H1 (cell line): ENCODE measurements around the gene NKIRAS2. TPM values are rescaled to one million over a fixed set of nuclear protein-coding genes. Genes with fewer than 3 reads are reported as not detected.

Source experiments
- CTCF ChIA-PET: fragments of 300-600 bp; sonication (Branson Sonifier 250); formaldehyde crosslinking; loops from one replicate; lab custom pipeline; 2021; ENCODE audit not compliant: partially characterized antibody; lab: Charles Lee
- POLR2A ChIA-PET: fragments of 300-600 bp; sonication (Branson Sonifier 250); formaldehyde crosslinking; loops from one replicate; lab custom pipeline; 2021; ENCODE audit warnings: inconsistent platforms; ENCODE audit not compliant: partially characterized antibody; lab: Charles Lee
- DNase-seq, 2 experiments: peaks; one replicate each; pipeline versions ENCODE4 v3.0.0 to v3.0.0-alpha.2; 2010 to 2022; ENCODE audit warnings: low spot score in 2 of 2, low read depth in 1 of 2, mixed read lengths in 1 of 2
- FAIRE-seq: peaks from 2 replicates; lab custom pipeline; 2011; peaks lifted over from hg19 to GRCh38; lab: Jason Lieb, UNC
- H2AFZ ChIP-seq: 2 replicates; pipeline ENCODE4 v1.8.1; 2012; ENCODE audit warnings: low read length, inconsistent platforms
- H2AK5ac ChIP-seq: 2 replicates; pipeline ENCODE4 v1.6.1; 2013; ENCODE audit warnings: low read depth, low read length
- H2BK120ac ChIP-seq: replicated peaks from 2 replicates; pipeline ENCODE3; 2013; ENCODE audit warnings: low read depth, low read length, inconsistent platforms
- H2BK12ac ChIP-seq: 2 replicates; pipeline ENCODE4 v1.6.1; 2013; ENCODE audit warnings: low read depth, low read length
- H2BK15ac ChIP-seq: 2 replicates; pipeline ENCODE4 v1.6.1; 2013; ENCODE audit warnings: low read length
- H2BK20ac ChIP-seq: 2 replicates; pipeline ENCODE4 v1.6.1; 2013; ENCODE audit warnings: low read length
- H2BK5ac ChIP-seq: 2 replicates; pipeline ENCODE4 v1.6.1; 2013; ENCODE audit warnings: low read depth, low read length
- H3K14ac ChIP-seq: 2 replicates; pipeline ENCODE4 v1.6.1; 2013; ENCODE audit warnings: inconsistent platforms; ENCODE audit not compliant: insufficient read length
- H3K18ac ChIP-seq: 2 replicates; pipeline ENCODE4 v1.6.1; 2013; ENCODE audit warnings: low read length; ENCODE audit errors: extremely low read depth
- H3K23ac ChIP-seq: 2 replicates; pipeline ENCODE4 v1.6.1; 2013; ENCODE audit warnings: inconsistent platforms; ENCODE audit not compliant: insufficient read length
- H3K23me2 ChIP-seq: 2 replicates; pipeline ENCODE4 v1.6.1; 2013; ENCODE audit warnings: low read depth, low read length
- H3K27ac ChIP-seq: 2 replicates; pipeline ENCODE4 v1.6.1; 2011; ENCODE audit warnings: low read depth, low read length, inconsistent platforms
- H3K27me3 ChIP-seq, 4 experiments: replicated peaks in 1 of 4; 1 replicate in 1 of 4; 2 replicates in 3 of 4; pipeline versions ENCODE4 v1.6.1 to v1.8.1; 2011 to 2013; ENCODE audit warnings: low read length in 3 of 4, mild to moderate bottlenecking in 3 of 4, inconsistent platforms in 2 of 4, mixed read lengths in 2 of 4, moderate library complexity in 1 of 4; ENCODE audit not compliant: control insufficient read depth in 3 of 4, insufficient read depth in 3 of 4; ENCODE audit errors: extremely low read depth in 1 of 4
- H3K36me3 ChIP-seq, 4 experiments: 2 replicates each; pipeline versions ENCODE4 v1.6.1 to v1.8.1; 2011 to 2013; ENCODE audit warnings: mild to moderate bottlenecking in 4 of 4, low read length in 3 of 4, moderate library complexity in 2 of 4, control low read depth in 1 of 4, inconsistent platforms in 1 of 4; ENCODE audit not compliant: insufficient read depth in 4 of 4, control insufficient read depth in 2 of 4
- H3K4ac ChIP-seq: replicated peaks from 2 replicates; pipeline ENCODE3; 2013; ENCODE audit warnings: low read length, low read depth, mixed read lengths, inconsistent platforms; ENCODE audit not compliant: insufficient read length
- H3K4me1 ChIP-seq, 4 experiments: replicated peaks in 1 of 4; 1 replicate in 1 of 4; 2 replicates in 3 of 4; pipeline versions ENCODE4 v1.6.1 to v1.8.1; 2011 to 2013; ENCODE audit warnings: low read length in 3 of 4, inconsistent platforms in 2 of 4, mixed read lengths in 1 of 4; ENCODE audit not compliant: insufficient read depth in 4 of 4, control insufficient read depth in 3 of 4
- H3K4me2 ChIP-seq, 2 experiments: 2 replicates each; pipeline versions ENCODE4 v1.6.1 to v1.8.1; 2011 to 2013; ENCODE audit warnings: low read depth in 2 of 2, low read length in 2 of 2, control low read depth in 1 of 2, inconsistent platforms in 1 of 2, mild to moderate bottlenecking in 1 of 2; ENCODE audit not compliant: insufficient read depth in 1 of 2
- H3K4me3 ChIP-seq, 4 experiments: fragments of 200-600, 300-600 bp in 1 of 4; sonication (generic), shearing (Covaris generic), sonication (Bioruptor Twin) in 1 of 4; 2 replicates each; pipeline versions ENCODE4 v1.5.1 to v1.8.1; 2011 to 2016; ENCODE audit warnings: low read length in 4 of 4, low read depth in 3 of 4, control low read depth in 2 of 4, inconsistent platforms in 2 of 4, mild to moderate bottlenecking in 2 of 4, mixed read lengths in 1 of 4, moderate library complexity in 1 of 4; ENCODE audit not compliant: insufficient read depth in 2 of 4; ENCODE audit errors: extremely low read depth in 1 of 4
- H3K56ac ChIP-seq: replicated peaks from 2 replicates; pipeline ENCODE3; 2013; ENCODE audit warnings: low read depth, mild to moderate bottlenecking, mixed read lengths, low read length, inconsistent platforms; ENCODE audit not compliant: insufficient read length
- H3K79me1 ChIP-seq: 2 replicates; pipeline ENCODE4 v1.6.1; 2013; ENCODE audit warnings: low read depth, low read length, control low read depth
- H3K79me2 ChIP-seq, 2 experiments: 2 replicates each; pipeline versions ENCODE4 v1.6.1 to v1.8.1; 2012 to 2013; ENCODE audit warnings: low read length in 2 of 2, mild to moderate bottlenecking in 2 of 2, inconsistent platforms in 1 of 2; ENCODE audit not compliant: insufficient read depth in 2 of 2, control insufficient read depth in 1 of 2
- H3K9ac ChIP-seq, 4 experiments: replicated peaks in 1 of 4; 1 replicate in 1 of 4; 2 replicates in 3 of 4; pipeline versions ENCODE4 v1.6.1 to v1.8.1; 2011 to 2013; ENCODE audit warnings: low read depth in 3 of 4, low read length in 3 of 4, control low read depth in 2 of 4, mild to moderate bottlenecking in 2 of 4, moderate library complexity in 2 of 4, inconsistent platforms in 1 of 4; ENCODE audit errors: extremely low read depth in 1 of 4
- H3K9me3 ChIP-seq, 2 experiments: 2 replicates each; pipeline versions ENCODE4 v1.6.1 to v1.8.1; 2012 to 2013; ENCODE audit warnings: mild to moderate bottlenecking in 2 of 2, moderate library complexity in 2 of 2, control low read depth in 1 of 2, inconsistent platforms in 1 of 2, low read depth in 1 of 2, low read length in 1 of 2, mixed read lengths in 1 of 2; ENCODE audit not compliant: insufficient read depth in 2 of 2
- H4K20me1 ChIP-seq, 2 experiments: replicated peaks in 1 of 2; 2 replicates each; pipeline versions ENCODE3 to v1.8.1; 2011 to 2013; ENCODE audit warnings: inconsistent platforms in 2 of 2, low read length in 2 of 2, mild to moderate bottlenecking in 1 of 2; ENCODE audit not compliant: insufficient read depth in 2 of 2, control insufficient read depth in 1 of 2
- H4K5ac ChIP-seq: 2 replicates; pipeline ENCODE4 v1.6.1; 2013; ENCODE audit warnings: low read length, low read depth, mixed read lengths, inconsistent platforms; ENCODE audit not compliant: insufficient read length
- H4K8ac ChIP-seq: 2 replicates; pipeline ENCODE4 v1.8.0; 2013; ENCODE audit warnings: mild to moderate bottlenecking, moderate library complexity, low read length, inconsistent platforms; ENCODE audit not compliant: insufficient read depth; ENCODE audit errors: extremely low read depth
- H4K91ac ChIP-seq: replicated peaks from 2 replicates; pipeline ENCODE3; 2013; ENCODE audit warnings: low read length, mixed read lengths, inconsistent platforms; ENCODE audit not compliant: insufficient read length
- CBX8 ChIP-seq: fragments of 300-800, 300-1000 bp; sonication (generic); IDR thresholded peaks from 2 replicates; pipeline ENCODE4 v1.7.1; 2016; ENCODE audit warnings: low read depth, low read length, borderline replicate concordance
- CHD1 ChIP-seq: IDR thresholded peaks from 2 replicates; pipeline ENCODE4 v1.6.1; 2012; ENCODE audit warnings: low read depth, low read length, improper control_type of control experiment
- CREB1 ChIP-seq: IDR thresholded peaks from 2 replicates; pipeline ENCODE4 v1.6.1; 2012; ENCODE audit warnings: inconsistent platforms
- JUN ChIP-seq: IDR thresholded peaks from 2 replicates; pipeline ENCODE4 v1.6.1; 2011; ENCODE audit warnings: low read depth, mild to moderate bottlenecking, improper control_type of control experiment, low read length
- KDM1A ChIP-seq: fragments of 200-600, 300-600 bp; sonication (generic); IDR thresholded peaks from 2 replicates; pipeline ENCODE4 v1.7.1; 2016; ENCODE audit warnings: mild to moderate bottlenecking, low read length, borderline replicate concordance
- KDM5A ChIP-seq: fragments of 200-600 bp; IDR thresholded peaks from 2 replicates; pipeline ENCODE4 v1.7.1; 2012; ENCODE audit warnings: mild to moderate bottlenecking, low read length, inconsistent platforms, mixed read lengths
- PHF8 ChIP-seq: fragments of 200-600 bp; sonication (generic); conservative IDR thresholded peaks from 2 replicates; pipeline ENCODE4 v1.7.1; 2012; ENCODE audit warnings: low read depth, mild to moderate bottlenecking, inconsistent platforms, low read length, moderate library complexity
- RFX5 ChIP-seq: IDR thresholded peaks from 2 replicates; pipeline ENCODE4 v1.6.1; 2011; ENCODE audit warnings: low read depth, low read length, improper control_type of control experiment, borderline replicate concordance
- RNF2 ChIP-seq: fragments of 200-900, 300-1000 bp; sonication (generic); IDR thresholded peaks from 2 replicates; pipeline ENCODE4 v1.7.1; 2016; ENCODE audit warnings: borderline replicate concordance, low read depth, mild to moderate bottlenecking, antibody characterized with exemption, low read length; ENCODE audit not compliant: poor library complexity, severe bottlenecking; ENCODE audit errors: missing control alignments
- RXRA ChIP-seq: IDR thresholded peaks from 2 replicates; pipeline ENCODE4 v1.6.1; 2011; ENCODE audit warnings: low read depth, mild to moderate bottlenecking, low read length, moderate library complexity; ENCODE audit not compliant: insufficient read depth
- SAP30 ChIP-seq: fragments of 300-600 bp; sonication (generic); IDR thresholded peaks from 2 replicates; pipeline ENCODE4 v1.7.1; 2012; ENCODE audit warnings: low read length, moderate library complexity, mild to moderate bottlenecking, inconsistent platforms; ENCODE audit not compliant: insufficient read depth, insufficient replicate concordance
- SIX5 ChIP-seq: IDR thresholded peaks from 2 replicates; pipeline ENCODE4 v1.6.1; 2011; ENCODE audit warnings: mild to moderate bottlenecking, low read depth, low read length
- SRF ChIP-seq: IDR thresholded peaks from 2 replicates; pipeline ENCODE4 v1.6.1; 2011; ENCODE audit warnings: mild to moderate bottlenecking, low read depth, low read length, moderate library complexity
- TBP ChIP-seq: IDR thresholded peaks from 2 replicates; pipeline ENCODE4 v1.6.1; 2011; ENCODE audit warnings: low read depth, low read length, improper control_type of control experiment
- WGBS, 2 experiments: shearing (Covaris generic) in 1 of 2; methylation state at CpG; one replicate each; pipeline versions ENCODE4 v1.1.6 to v1.1.7; 2013 to 2015; ENCODE audit warnings: low lambda C conversion rate in 2 of 2, mixed read lengths in 2 of 2, inconsistent platforms in 1 of 2, low coverage in 1 of 2, missing lambda C conversion rate in 1 of 2; ENCODE audit not compliant: insufficient replicate concordance in 2 of 2, insufficient coverage in 1 of 2, insufficient read length in 1 of 2; ENCODE audit errors: extremely low coverage in 1 of 2, missing lambda C conversion rate in 1 of 2; 5-methylcytosine and 5-hydroxymethylcytosine counted together
- polyA plus RNA-seq, 7 experiments: library from polyadenylated mRNA; depleted of rRNA in 3 of 7; stranded (reverse) in 5 of 7; unstranded in 2 of 7; fragments of >200 nt in 5 of 7; fragments of 200-250 nt in 2 of 7; gene quantifications; 1 replicate in 5 of 7; 2 replicates in 1 of 7; 4 replicates in 1 of 7; pipeline versions ENCODE4 v1.2.1 to v1.2.3, GENCODE V29; 2011 to 2013; ENCODE audit warnings: missing spikeins in 2 of 7, mixed read lengths in 2 of 7
- total RNA-seq: library from RNA; stranded (reverse); fragmentation: NEBNext Ultra II Directional; extraction: Animal tissue kit (Norgen Biotek cat#: 25700); gene quantifications from 2 replicates; pipeline ENCODE4 v1.2.1, GENCODE V29; 2021

Gene NKIRAS2
- total and polyA plus RNA-seq, 2 of the 8 experiments (the other 6 are each of a cell fraction or from before 2014, with no cell fraction given) = 34.5 to 51.1 TPM

DNA sequence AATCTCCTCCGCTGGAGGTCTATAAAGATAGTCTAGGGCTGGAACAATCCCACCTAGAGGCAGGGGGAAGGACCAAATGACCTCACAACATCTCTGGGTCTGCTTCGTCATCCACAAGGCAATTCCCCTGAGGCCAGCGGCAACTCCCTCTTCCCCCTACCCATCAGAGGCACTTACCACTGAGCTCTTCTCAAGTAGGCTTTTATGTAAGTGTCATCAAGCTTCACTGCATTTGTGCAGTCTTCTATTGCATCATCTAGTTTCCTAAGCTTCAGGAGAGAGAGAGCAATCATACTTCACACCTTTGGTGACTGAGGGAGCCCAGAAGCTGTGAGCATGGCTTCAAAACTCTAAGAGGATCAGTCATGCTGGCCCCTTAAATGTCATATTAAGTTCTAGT lies 32.2 kb upstream of the NKIRAS2 start:
- H3K79me1 ChIP-seq = no peaks in the 10 kb centered on the region
- no peaks in the 10 kb centered on the region for H3K9me3 ChIP-seq
- no peak overlapping the region for H2BK120ac ChIP-seq
- peaks cover 40 to 96% (median 74%) of the 10 kb centered on the region in 4 experiments for H3K36me3 ChIP-seq
- H2AFZ ChIP-seq = no peak overlapping the region
- H3K14ac ChIP-seq = no peak overlapping the region
- H3K4ac ChIP-seq = no peak overlapping the region
- no peak overlapping the region; the same call in 1 of the 2 replicates for H4K8ac ChIP-seq
- H3K27ac ChIP-seq = no peak overlapping the region
- H4K91ac ChIP-seq = no peak overlapping the region
- no peaks in the 10 kb centered on the region for H3K79me2 ChIP-seq
- no peaks in the 10 kb centered on the region for H3K4me1 ChIP-seq
- H4K5ac ChIP-seq = no peak overlapping the region
- H2BK12ac ChIP-seq = no peak overlapping the region
- ChIA-PET CTCF (interaction anchor here (1.2 to 2.5 kb wide), 2 partner anchors 15 to 21 kb away, joined by 4 to 7 read pairs; no protein-coding TSS in a partner anchor), POLR2A (interaction anchor here (1.0 to 2.2 kb wide), 3 partner anchors 15 to 30 kb away, joined by 3 to 6 read pairs (median 4); partner anchors contain the start of gene DNAJC7)
- H3K9ac ChIP-seq = no peak overlapping the region
- WGBS, 2 experiments = 90% methylated on average over 3 of the region's 3 CpGs; no CpG with 5 or more reads in 1 of the 2 experiments
- H2AK5ac ChIP-seq = no peak overlapping the region
- H3K27me3 ChIP-seq = no peaks in the 10 kb centered on the region; a peak in 1 of 7 replicates
- H2BK15ac ChIP-seq = no peak overlapping the region
- no peak overlapping the region for H2BK20ac ChIP-seq
- H4K20me1 ChIP-seq = peaks cover 7% of the 10 kb centered on the region in 2 experiments
- H3K23me2 ChIP-seq = no peaks in the 10 kb centered on the region; the same call in 1 of the 2 replicates
- no peak overlapping the region for H3K4me2 ChIP-seq
- FAIRE-seq (no peak), DNase-seq (no peak)
- H3K4me3 ChIP-seq = no peak overlapping the region
- no peak overlapping the region for H3K56ac ChIP-seq
- no peak overlapping the region for H2BK5ac ChIP-seq
- H3K18ac ChIP-seq = no peak overlapping the region
- H3K23ac ChIP-seq = no peak overlapping the region
- TF ChIP-seq SIX5 = no peak
- TF ChIP-seq SAP30 = no peak
- no peak for TF ChIP-seq KDM5A
- no peak for TF ChIP-seq RNF2
- TF ChIP-seq CREB1 = no peak
- TF ChIP-seq KDM1A = no peak
- TF ChIP-seq RFX5 = no peak
- no peak for TF ChIP-seq RXRA
- no peak for TF ChIP-seq TBP
- no peak for TF ChIP-seq CBX8
- TF ChIP-seq JUN = no peak
- TF ChIP-seq CHD1 = no peak
- no peak for TF ChIP-seq SRF
- TF ChIP-seq PHF8 = no peak
